Measurements from ENCODE around the gene DGKA.

DGKA gene

GRCh38 chr12:55933169-55933798, 2.3 kb downstream of the DGKA start:
- Histone ChIP-seq H3K9ac (no peak overlapping the region), H3K4me3 (IDR thresholded peaks at IDR 0.05; ENCODE audit: insufficient read depth, low read depth, low read length) (no peak overlapping the region), H3K4me2 (peak overlapping the region; percentile 80; the same call in 1 of the 2 replicates), H3K27me3 (ENCODE audit: insufficient read depth, low read depth) (no peaks in the 10 kb centered on the region; the same call in 1 of the 2 replicates), H3K36me3 (ENCODE audit: insufficient read depth) (no peaks in the 10 kb centered on the region), H3K4me1 (ENCODE audit: low read depth, poor library complexity, severe bottlenecking) (peaks cover 40% of the 10 kb centered on the region), H2AFZ (ENCODE audit: low read depth) (no peak overlapping the region), H4K20me1 (ENCODE audit: insufficient read depth) (no peaks in the 10 kb centered on the region), H3K79me2 (ENCODE audit: insufficient read depth, low read depth) (peaks cover 3% of the 10 kb centered on the region), H3K27ac (no peak overlapping the region)
- no peak for TF ChIP-seq CTCF (conservative IDR thresholded peaks at IDR 0.05; ENCODE audit: low read depth, low read length)

GRCh38 chr12:55933799-55934742, 3.1 kb downstream of the DGKA start:
- H3K4me1 ChIP-seq (ENCODE audit: low read depth, poor library complexity, severe bottlenecking): peaks cover 35% of the 10 kb centered on the region
- no peak overlapping the region for H3K27ac ChIP-seq
- no peaks in the 10 kb centered on the region for H3K79me2 ChIP-seq (ENCODE audit: insufficient read depth, low read depth)
- no peak for TF ChIP-seq CTCF (conservative IDR thresholded peaks at IDR 0.05; ENCODE audit: low read depth, low read length)
- H3K4me3 ChIP-seq (IDR thresholded peaks at IDR 0.05; ENCODE audit: insufficient read depth, low read depth, low read length): no peak overlapping the region
- H4K20me1 ChIP-seq (ENCODE audit: insufficient read depth): no peaks in the 10 kb centered on the region
- no peaks in the 10 kb centered on the region; the same call in 1 of the 2 replicates for H3K27me3 ChIP-seq (ENCODE audit: insufficient read depth, low read depth)
- H2AFZ ChIP-seq (ENCODE audit: low read depth): no peak overlapping the region
- H3K9ac ChIP-seq: no peak overlapping the region
- no peak overlapping the region for H3K4me2 ChIP-seq
- H3K36me3 ChIP-seq (ENCODE audit: insufficient read depth): no peaks in the 10 kb centered on the region

GRCh38 chr12:55934773-55935172, 3.8 kb downstream of the DGKA start:
- Histone ChIP-seq H3K4me3 (IDR thresholded peaks at IDR 0.05; ENCODE audit: insufficient read depth, low read depth, low read length) (no peak overlapping the region), H2AFZ (ENCODE audit: low read depth) (no peak overlapping the region), H3K4me2 (no peak overlapping the region), H3K4me1 (ENCODE audit: low read depth, poor library complexity, severe bottlenecking) (peaks cover 31% of the 10 kb centered on the region), H3K36me3 (ENCODE audit: insufficient read depth) (no peaks in the 10 kb centered on the region), H3K79me2 (ENCODE audit: insufficient read depth, low read depth) (no peaks in the 10 kb centered on the region), H4K20me1 (ENCODE audit: insufficient read depth) (no peaks in the 10 kb centered on the region), H3K9ac (no peak overlapping the region), H3K27me3 (ENCODE audit: insufficient read depth, low read depth) (no peaks in the 10 kb centered on the region; the same call in 1 of the 2 replicates), H3K27ac (no peak overlapping the region)
- TF ChIP-seq CTCF (conservative IDR thresholded peaks at IDR 0.05; ENCODE audit: low read depth, low read length): no peak

- no peak overlapping the region for H3K9ac ChIP-seq
- no peak overlapping the region for H3K4me3 ChIP-seq (IDR thresholded peaks at IDR 0.05; ENCODE audit: insufficient read depth, low read depth, low read length)
- no peaks in the 10 kb centered on the region; the same call in 1 of the 2 replicates for H3K27me3 ChIP-seq (ENCODE audit: insufficient read depth, low read depth)
- no peak overlapping the region for H3K4me2 ChIP-seq
- TF ChIP-seq CTCF (conservative IDR thresholded peaks at IDR 0.05; ENCODE audit: low read depth, low read length): no peak
- H3K36me3 ChIP-seq (ENCODE audit: insufficient read depth): no peaks in the 10 kb centered on the region
- H3K27ac ChIP-seq: no peak overlapping the region
- H3K79me2 ChIP-seq (ENCODE audit: insufficient read depth, low read depth): no peaks in the 10 kb centered on the region
- no peak overlapping the region for H2AFZ ChIP-seq (ENCODE audit: low read depth)
- H3K4me1 ChIP-seq (ENCODE audit: low read depth, poor library complexity, severe bottlenecking): peaks cover 30% of the 10 kb centered on the region
- no peaks in the 10 kb centered on the region for H4K20me1 ChIP-seq (ENCODE audit: insufficient read depth)
Measured at GRCh38 chr12:55935738-55936151, 4.8 kb downstream of the DGKA start.
